ENCODE measurements around the gene CCNDBP1.
"Not testable (repeated sequence)": the region's sequence is repeated elsewhere in the genome, so short reads cannot be mapped to it uniquely, and the experiment has no call there.

Gene CCNDBP1

DNA sequence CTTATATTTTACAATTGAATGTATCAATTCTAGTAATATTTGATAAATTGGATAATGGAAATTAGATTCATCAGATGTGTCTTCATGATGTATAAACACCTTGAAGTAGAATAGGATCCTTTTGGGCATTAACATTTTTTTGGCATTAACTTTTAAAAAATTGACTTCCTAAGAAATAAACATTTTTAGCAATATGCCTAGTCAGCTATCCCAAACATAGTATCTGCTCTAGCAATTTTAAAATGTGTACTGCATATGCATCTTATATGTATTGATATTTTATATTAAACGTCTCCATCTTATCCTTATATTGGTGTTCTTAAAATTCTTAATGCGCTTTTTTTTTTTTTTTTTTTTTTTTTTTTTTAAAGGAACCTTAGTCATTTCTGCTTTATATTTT lies 8.5 kb downstream of the CCNDBP1 start:
- H3K36me3 ChIP-seq (ENCODE audit: control insufficient read depth, insufficient read depth, low read length) = peaks cover 25% of the 10 kb centered on the region
- WGBS, 2 experiments = no CpG with 5 or more reads among the region's 2 CpGs

DNA sequence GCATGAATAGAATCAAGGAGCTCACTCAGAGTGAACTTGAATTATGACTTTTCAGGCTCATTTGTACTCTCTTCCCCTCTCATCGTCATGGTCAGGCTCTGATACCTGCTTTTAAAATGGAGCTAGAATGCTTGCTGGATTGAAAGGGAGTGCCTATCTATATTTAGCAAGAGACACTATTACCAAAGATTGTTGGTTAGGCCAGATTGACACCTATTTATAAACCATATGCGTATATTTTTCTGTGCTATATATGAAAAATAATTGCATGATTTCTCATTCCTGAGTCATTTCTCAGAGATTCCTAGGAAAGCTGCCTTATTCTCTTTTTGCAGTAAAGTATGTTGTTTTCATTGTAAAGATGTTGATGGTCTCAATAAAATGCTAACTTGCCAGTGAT lies 9.6 kb downstream of the CCNDBP1 start:
- 100% methylated on average over 1 to 2 of the region's 2 CpGs for WGBS, 2 experiments
- peaks cover 25% of the 10 kb centered on the region for H3K36me3 ChIP-seq (ENCODE audit: control insufficient read depth, insufficient read depth, low read length)
- no peak overlapping the region for H3K4me3 ChIP-seq (ENCODE audit: insufficient read depth, low read depth, low read length)
- no peaks in the 10 kb centered on the region for H3K27me3 ChIP-seq (ENCODE audit: control insufficient read depth, insufficient read depth, low read length, poor library complexity, severe bottlenecking)
- H3K27ac ChIP-seq (ENCODE audit: insufficient read depth, low read depth, low read length, poor library complexity, severe bottlenecking) = no peak overlapping the region
- no peaks in the 10 kb centered on the region for H3K9me3 ChIP-seq (ENCODE audit: control insufficient read depth, low read length)
- no peaks in the 10 kb centered on the region for H3K4me1 ChIP-seq (ENCODE audit: control insufficient read depth, insufficient read depth, low read length)

More for the DNA sequence above, 8.5 kb downstream of the CCNDBP1 start:
- Histone ChIP-seq H3K4me1 (ENCODE audit: control insufficient read depth, insufficient read depth, low read length) (no peaks in the 10 kb centered on the region), H3K9me3 (ENCODE audit: control insufficient read depth, low read length) (no peaks in the 10 kb centered on the region), H3K27me3 (ENCODE audit: control insufficient read depth, insufficient read depth, low read length, poor library complexity, severe bottlenecking) (no peaks in the 10 kb centered on the region), H3K27ac (ENCODE audit: insufficient read depth, low read depth, low read length, poor library complexity, severe bottlenecking) (no peak overlapping the region), H3K4me3 (ENCODE audit: insufficient read depth, low read depth, low read length) (no peak overlapping the region)

- Histone ChIP-seq H3K36me3 (ENCODE audit: control insufficient read depth, insufficient read depth, low read length) (peaks cover 9% of the 10 kb centered on the region), H3K9me3 (ENCODE audit: control insufficient read depth, low read length) (no peaks in the 10 kb centered on the region), H3K27ac (ENCODE audit: insufficient read depth, low read depth, low read length, poor library complexity, severe bottlenecking) (no peak overlapping the region), H3K4me1 (ENCODE audit: control insufficient read depth, insufficient read depth, low read length) (no peaks in the 10 kb centered on the region), H3K4me3 (ENCODE audit: insufficient read depth, low read depth, low read length) (no peak overlapping the region), H3K27me3 (ENCODE audit: control insufficient read depth, insufficient read depth, low read length, poor library complexity, severe bottlenecking) (no peaks in the 10 kb centered on the region)
- 94% methylated on average over 10 of the region's 10 CpGs for WGBS, 2 experiments
Observed at GRCh38 chr15:43196760-43197548, 11.8 kb downstream of the CCNDBP1 start.

- not testable (repeated sequence) for H3K27me3 ChIP-seq (ENCODE audit: control insufficient read depth, insufficient read depth, low read length, poor library complexity, severe bottlenecking); H3K9me3 ChIP-seq (ENCODE audit: control insufficient read depth, low read length); H3K4me1 ChIP-seq (ENCODE audit: control insufficient read depth, insufficient read depth, low read length); H3K27ac ChIP-seq (ENCODE audit: insufficient read depth, low read depth, low read length, poor library complexity, severe bottlenecking); H3K4me3 ChIP-seq (ENCODE audit: insufficient read depth, low read depth, low read length); H3K36me3 ChIP-seq (ENCODE audit: control insufficient read depth, insufficient read depth, low read length)
- 90 to 95% methylated on average over 3 of the region's 3 CpGs for WGBS, 2 experiments
Observed at GRCh38 chr15:43197773-43198172, 12.6 kb downstream of the CCNDBP1 start.

- not testable (repeated sequence) for H3K27me3 ChIP-seq (ENCODE audit: control insufficient read depth, insufficient read depth, low read length, poor library complexity, severe bottlenecking); H3K4me3 ChIP-seq (ENCODE audit: insufficient read depth, low read depth, low read length); H3K9me3 ChIP-seq (ENCODE audit: control insufficient read depth, low read length); H3K4me1 ChIP-seq (ENCODE audit: control insufficient read depth, insufficient read depth, low read length); H3K36me3 ChIP-seq (ENCODE audit: control insufficient read depth, insufficient read depth, low read length); H3K27ac ChIP-seq (ENCODE audit: insufficient read depth, low read depth, low read length, poor library complexity, severe bottlenecking)
- WGBS, 2 experiments = 92 to 97% methylated on average over 4 of the region's 4 CpGs
Observed at GRCh38 chr15:43198556-43198955, 13.4 kb downstream of the CCNDBP1 start.

DNA sequence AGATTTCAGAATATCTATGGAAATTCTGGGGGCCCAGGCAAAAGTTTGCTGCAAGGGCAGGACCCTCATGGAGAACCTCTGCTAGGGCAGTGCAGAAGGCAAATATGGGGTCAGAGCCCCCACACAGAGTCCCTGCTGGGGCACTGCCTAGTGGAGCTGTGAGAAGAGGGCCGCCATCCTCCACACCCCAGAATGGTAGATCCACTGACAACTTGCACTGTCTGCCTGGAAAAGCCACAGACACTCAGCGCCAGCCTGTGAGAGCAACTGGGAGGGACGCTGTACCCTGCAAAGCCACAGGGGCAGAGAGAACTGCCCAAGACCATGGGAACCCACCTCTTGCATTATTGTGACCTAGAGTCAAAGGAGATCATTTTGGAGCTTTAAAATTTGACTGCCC lies 13.8 kb downstream of the CCNDBP1 start:
- WGBS, 2 experiments = 59 to 63% methylated on average over 3 of the region's 3 CpGs
- no peaks in the 10 kb centered on the region for H3K4me1 ChIP-seq (ENCODE audit: control insufficient read depth, insufficient read depth, low read length)
- H3K27ac ChIP-seq (ENCODE audit: insufficient read depth, low read depth, low read length, poor library complexity, severe bottlenecking) = no peak overlapping the region
- no peaks in the 10 kb centered on the region for H3K27me3 ChIP-seq (ENCODE audit: control insufficient read depth, insufficient read depth, low read length, poor library complexity, severe bottlenecking)
- no peaks in the 10 kb centered on the region for H3K36me3 ChIP-seq (ENCODE audit: control insufficient read depth, insufficient read depth, low read length)
- no peak overlapping the region for H3K4me3 ChIP-seq (ENCODE audit: insufficient read depth, low read depth, low read length)
- no peaks in the 10 kb centered on the region for H3K9me3 ChIP-seq (ENCODE audit: control insufficient read depth, low read length)

- Histone ChIP-seq H3K9me3 (ENCODE audit: control insufficient read depth, low read length) (no peaks in the 10 kb centered on the region), H3K4me3 (ENCODE audit: insufficient read depth, low read depth, low read length) (no peak overlapping the region), H3K36me3 (ENCODE audit: control insufficient read depth, insufficient read depth, low read length) (no peaks in the 10 kb centered on the region), H3K4me1 (ENCODE audit: control insufficient read depth, insufficient read depth, low read length) (no peaks in the 10 kb centered on the region), H3K27ac (ENCODE audit: insufficient read depth, low read depth, low read length, poor library complexity, severe bottlenecking) (no peak overlapping the region), H3K27me3 (ENCODE audit: control insufficient read depth, insufficient read depth, low read length, poor library complexity, severe bottlenecking) (no peaks in the 10 kb centered on the region)
- 84 to 86% methylated on average over 3 of the region's 3 CpGs for WGBS, 2 experiments
Observed at GRCh38 chr15:43199945-43200488, 14.8 kb downstream of the CCNDBP1 start.

- Histone ChIP-seq H3K27me3 (ENCODE audit: control insufficient read depth, insufficient read depth, low read length, poor library complexity, severe bottlenecking) (no peaks in the 10 kb centered on the region), H3K4me3 (ENCODE audit: insufficient read depth, low read depth, low read length) (no peak overlapping the region)
- 53% methylated on average over 8 of the region's 8 CpGs for WGBS, 2 experiments
Observed at GRCh38 chr15:43204016-43204901, 19.1 kb downstream of the CCNDBP1 start.

GRCh38 chr15:43206054-43206453 lies 20.9 kb downstream of the CCNDBP1 start:
- WGBS, 2 experiments = 87 to 91% methylated on average over 5 of the region's 5 CpGs
- Histone ChIP-seq H3K27ac (ENCODE audit: insufficient read depth, low read depth, low read length, poor library complexity, severe bottlenecking) (no peak overlapping the region), H3K4me1 (ENCODE audit: control insufficient read depth, insufficient read depth, low read length) (no peaks in the 10 kb centered on the region), H3K36me3 (ENCODE audit: control insufficient read depth, insufficient read depth, low read length) (no peaks in the 10 kb centered on the region), H3K27me3 (ENCODE audit: control insufficient read depth, insufficient read depth, low read length, poor library complexity, severe bottlenecking) (no peaks in the 10 kb centered on the region), H3K4me3 (ENCODE audit: insufficient read depth, low read depth, low read length) (no peak overlapping the region), H3K9me3 (ENCODE audit: control insufficient read depth, low read length) (no peaks in the 10 kb centered on the region)

More at GRCh38 chr15:43204016-43204901, 19.1 kb downstream of the CCNDBP1 start:
- Histone ChIP-seq H3K9me3 (ENCODE audit: control insufficient read depth, low read length) (no peaks in the 10 kb centered on the region), H3K36me3 (ENCODE audit: control insufficient read depth, insufficient read depth, low read length) (no peaks in the 10 kb centered on the region), H3K4me1 (ENCODE audit: control insufficient read depth, insufficient read depth, low read length) (no peaks in the 10 kb centered on the region), H3K27ac (ENCODE audit: insufficient read depth, low read depth, low read length, poor library complexity, severe bottlenecking) (no peak overlapping the region)

- Histone ChIP-seq H3K9me3 (ENCODE audit: control insufficient read depth, low read length) (no peaks in the 10 kb centered on the region), H3K4me3 (ENCODE audit: insufficient read depth, low read depth, low read length) (no peak overlapping the region), H3K27me3 (ENCODE audit: control insufficient read depth, insufficient read depth, low read length, poor library complexity, severe bottlenecking) (no peaks in the 10 kb centered on the region), H3K27ac (ENCODE audit: insufficient read depth, low read depth, low read length, poor library complexity, severe bottlenecking) (no peak overlapping the region), H3K36me3 (ENCODE audit: control insufficient read depth, insufficient read depth, low read length) (no peaks in the 10 kb centered on the region), H3K4me1 (ENCODE audit: control insufficient read depth, insufficient read depth, low read length) (no peaks in the 10 kb centered on the region)
- WGBS, 2 experiments = 92 to 96% methylated on average over 9 of the region's 9 CpGs
Observed at GRCh38 chr15:43207024-43207423, 21.8 kb downstream of the CCNDBP1 start.
